ENCODE results near the gene BARHL1. TPM values are rescaled to one million over a fixed set of nuclear protein-coding genes. Genes with fewer than 3 reads are reported as not detected.

BARHL1 gene
- total and polyA plus RNA-seq, 2 of the 13 experiments (the other 11 are each of a cell fraction or from before 2014, with no cell fraction given): not detected

- no peak overlapping the region for H3K9ac ChIP-seq (ENCODE audit: insufficient read depth, low read depth, low read length)
- in situ Hi-C loops (cut with HindIII; ENCODE audit: extremely low pct_ligation_motif_present, low pct_unique_long_range_greater_than_20kb) (loop anchor here (5.0 kb wide), 2 partner anchors 72 to 167 kb away; partner anchors contain the start of gene CFAP77), intact Hi-C loops (cut with micrococcal nuclease; ENCODE audit: unreplicated experiment) (no loop called here)
- no peak overlapping the region for H3K4me2 ChIP-seq (ENCODE audit: low read depth, low read length)
- CTCF ChIA-PET (ENCODE audit: low intra/inter-chr PET ratio, low total read pairs): no interaction called here
- no peak overlapping the region for H3K27ac ChIP-seq (ENCODE audit: extremely low read length, insufficient read depth, low read length)
- no TSS peak for BruUV-seq (replicated peaks)
- H3K27me3 ChIP-seq (ENCODE audit: control insufficient read depth in 1 of 2, insufficient read depth in 2 of 2, low read length in 2 of 2): peaks cover 10 to 59% of the 10 kb centered on the region in 2 experiments
- ATAC-seq: no peak
- peaks cover 26% of the 10 kb centered on the region; the same call in 1 of the 2 replicates for H4K20me1 ChIP-seq (ENCODE audit: insufficient read depth, low read length)
- TF ChIP-seq ZNF160 (CRISPR knock-in tag; IDR thresholded peaks at IDR 0.05): no peak
- TF ChIP-seq, protein P1, sequence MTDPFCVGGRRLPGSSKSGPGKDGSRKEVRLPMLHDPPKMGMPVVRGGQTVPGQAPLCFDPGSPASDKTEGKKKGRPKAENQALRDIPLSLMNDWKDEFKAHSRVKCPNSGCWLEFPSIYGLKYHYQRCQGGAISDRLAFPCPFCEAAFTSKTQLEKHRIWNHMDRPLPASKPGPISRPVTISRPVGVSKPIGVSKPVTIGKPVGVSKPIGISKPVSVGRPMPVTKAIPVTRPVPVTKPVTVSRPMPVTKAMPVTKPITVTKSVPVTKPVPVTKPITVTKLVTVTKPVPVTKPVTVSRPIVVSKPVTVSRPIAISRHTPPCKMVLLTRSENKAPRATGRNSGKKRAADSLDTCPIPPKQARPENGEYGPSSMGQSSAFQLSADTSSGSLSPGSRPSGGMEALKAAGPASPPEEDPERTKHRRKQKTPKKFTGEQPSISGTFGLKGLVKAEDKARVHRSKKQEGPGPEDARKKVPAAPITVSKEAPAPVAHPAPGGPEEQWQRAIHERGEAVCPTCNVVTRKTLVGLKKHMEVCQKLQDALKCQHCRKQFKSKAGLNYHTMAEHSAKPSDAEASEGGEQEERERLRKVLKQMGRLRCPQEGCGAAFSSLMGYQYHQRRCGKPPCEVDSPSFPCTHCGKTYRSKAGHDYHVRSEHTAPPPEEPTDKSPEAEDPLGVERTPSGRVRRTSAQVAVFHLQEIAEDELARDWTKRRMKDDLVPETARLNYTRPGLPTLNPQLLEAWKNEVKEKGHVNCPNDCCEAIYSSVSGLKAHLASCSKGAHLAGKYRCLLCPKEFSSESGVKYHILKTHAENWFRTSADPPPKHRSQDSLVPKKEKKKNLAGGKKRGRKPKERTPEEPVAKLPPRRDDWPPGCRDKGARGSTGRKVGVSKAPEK (CRISPR knock-in tag; IDR thresholded peaks at IDR 0.05; ENCODE audit: borderline replicate concordance): no peak
- TF ChIP-seq GMEB2 (CRISPR knock-in tag; IDR thresholded peaks at IDR 0.05; ENCODE audit: low read depth): no peak
- no peak for TF ChIP-seq ATF7 (IDR thresholded peaks at IDR 0.05)
- no peak for TF ChIP-seq ATF7 (CRISPR knock-in tag; IDR thresholded peaks at IDR 0.05)
- TF ChIP-seq NFYC (CRISPR knock-in tag; IDR thresholded peaks at IDR 0.05): no peak
- no peak for TF ChIP-seq ELF1 (CRISPR knock-in tag; IDR thresholded peaks at IDR 0.05)
- no peak for TF ChIP-seq ZSCAN31 (CRISPR knock-in tag; IDR thresholded peaks at IDR 0.05; ENCODE audit: low read depth)
- TF ChIP-seq, protein P2, sequence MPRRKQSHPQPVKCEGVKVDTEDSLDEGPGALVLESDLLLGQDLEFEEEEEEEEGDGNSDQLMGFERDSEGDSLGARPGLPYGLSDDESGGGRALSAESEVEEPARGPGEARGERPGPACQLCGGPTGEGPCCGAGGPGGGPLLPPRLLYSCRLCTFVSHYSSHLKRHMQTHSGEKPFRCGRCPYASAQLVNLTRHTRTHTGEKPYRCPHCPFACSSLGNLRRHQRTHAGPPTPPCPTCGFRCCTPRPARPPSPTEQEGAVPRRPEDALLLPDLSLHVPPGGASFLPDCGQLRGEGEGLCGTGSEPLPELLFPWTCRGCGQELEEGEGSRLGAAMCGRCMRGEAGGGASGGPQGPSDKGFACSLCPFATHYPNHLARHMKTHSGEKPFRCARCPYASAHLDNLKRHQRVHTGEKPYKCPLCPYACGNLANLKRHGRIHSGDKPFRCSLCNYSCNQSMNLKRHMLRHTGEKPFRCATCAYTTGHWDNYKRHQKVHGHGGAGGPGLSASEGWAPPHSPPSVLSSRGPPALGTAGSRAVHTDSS (CRISPR knock-in tag; conservative IDR thresholded peaks at IDR 0.05): no peak
- TF ChIP-seq MYC (CRISPR knock-in tag; IDR thresholded peaks at IDR 0.05; ENCODE audit: borderline replicate concordance): no peak
- TF ChIP-seq LCORL (IDR thresholded peaks at IDR 0.05): no peak
- TF ChIP-seq LCORL (CRISPR knock-in tag; IDR thresholded peaks at IDR 0.05): no peak
- no peak for TF ChIP-seq ZBTB33 (CRISPR knock-in tag; IDR thresholded peaks at IDR 0.05)
- no peak for TF ChIP-seq CENPX (CRISPR knock-in tag; IDR thresholded peaks at IDR 0.05)
- TF ChIP-seq ZBTB44 (CRISPR knock-in tag; IDR thresholded peaks at IDR 0.05): no peak
- TF ChIP-seq GTF3A (CRISPR knock-in tag; conservative IDR thresholded peaks at IDR 0.05): no peak
- no peaks in the 10 kb centered on the region for H3K36me3 ChIP-seq (replicated peaks in 1 of 2; ENCODE audit: control insufficient read depth in 1 of 2, insufficient read depth in 2 of 2, low read length in 2 of 2)
- 11% methylated on average over 13 of the region's 15 CpGs for WGBS (ENCODE audit: low lambda C conversion rate)
- FAIRE-seq: no peak
- no peaks in the 10 kb centered on the region for H3K79me2 ChIP-seq (ENCODE audit: insufficient read depth, low read length)
- no peaks in the 10 kb centered on the region for H3K9me3 ChIP-seq (ENCODE audit: low read length)
- H3K4me1 ChIP-seq (ENCODE audit: insufficient read depth, low read length): no peaks in the 10 kb centered on the region
- POLR2A ChIA-PET: no interaction called here
- no peak for DNase-seq (ENCODE audit: low spot score)
- H3K4me3 ChIP-seq (replicated peaks in 1 of 3; ENCODE audit: insufficient read depth in 1 of 3, low read depth in 2 of 3, low read length in 3 of 3): no peak overlapping the region
- no peak overlapping the region for H2AFZ ChIP-seq (ENCODE audit: low read length)
Observed at GRCh38 chr9:132579427-132579798, 3.0 kb upstream of the BARHL1 start.

Measured in HepG2 (cell line).